ENCODE data around the gene DYNC2LI1.
A peak's percentile ranks its signal among the peaks of the same experiment; 100 is the strongest.

Gene DYNC2LI1

GRCh38 chr2:43819491-43820163 is 45.8 kb downstream of the DYNC2LI1 start:
- no peak for DNase-seq

DNA sequence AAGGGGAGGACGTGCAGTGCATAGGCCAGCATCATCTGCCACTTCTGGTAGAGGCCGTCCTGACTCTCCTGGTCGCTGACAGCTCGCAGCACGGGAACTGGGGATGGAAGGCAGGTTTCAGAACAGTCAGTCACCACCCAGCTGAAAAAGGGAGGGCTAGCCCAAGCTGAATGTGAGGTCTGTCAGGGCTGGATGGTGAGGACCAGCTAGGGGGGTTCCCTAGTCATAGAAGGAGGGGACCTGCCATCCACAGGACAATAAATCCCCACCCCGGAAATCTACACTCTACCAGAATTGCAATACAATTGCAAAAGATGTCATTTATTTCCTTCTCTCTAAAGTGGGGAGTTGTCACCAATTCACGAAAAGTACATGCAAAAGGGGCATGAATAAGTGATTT is 49.0 kb downstream of the DYNC2LI1 start:
- DNase-seq = no peak

GRCh38 chr2:43823751-43824150 is 49.9 kb downstream of the DYNC2LI1 start:
- no peak for DNase-seq

DNA sequence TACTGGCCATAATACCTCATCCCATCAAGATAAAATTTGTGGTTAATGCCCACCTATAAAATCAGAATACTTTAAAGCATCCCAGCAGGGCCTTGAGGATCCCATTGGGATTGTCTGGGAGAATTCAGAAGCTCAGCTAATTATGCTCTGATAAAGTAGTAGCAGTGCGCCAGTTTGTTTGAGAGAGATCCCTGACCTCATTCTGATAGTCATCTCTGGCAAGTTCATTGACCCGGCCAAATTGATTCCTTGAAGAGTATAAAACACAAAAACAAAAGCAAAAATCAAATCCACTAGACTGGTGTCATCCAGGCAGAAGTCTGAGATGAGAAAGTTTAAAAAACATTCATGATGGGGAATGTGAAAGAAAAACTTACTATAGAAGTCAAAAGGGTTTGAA is 50.7 kb downstream of the DYNC2LI1 start:
- DNase-seq = no peak

- no peak for DNase-seq
These were observed 51.2 kb downstream of the DYNC2LI1 start for GRCh38 chr2:43824951-43825493.

DNA sequence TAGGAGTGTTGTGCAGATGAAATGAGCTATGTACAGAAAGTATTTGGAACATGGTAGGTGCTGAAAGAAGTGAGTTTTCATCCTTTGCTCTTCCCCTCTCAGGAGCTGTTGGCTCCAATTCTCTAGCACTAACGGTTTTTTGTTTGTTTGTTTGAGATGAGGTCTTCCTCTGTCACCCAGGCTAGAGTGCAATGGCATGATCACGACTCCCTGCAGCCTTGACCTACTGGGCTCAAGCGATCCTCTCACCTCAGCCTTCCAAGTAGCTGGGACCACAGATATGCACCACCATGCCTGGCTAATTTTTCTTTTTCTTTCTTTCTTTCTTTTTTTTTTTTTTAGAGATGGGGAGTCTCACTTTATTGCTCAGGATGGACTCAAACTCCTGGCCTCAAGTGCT is 52.0 kb downstream of the DYNC2LI1 start:
- DNase-seq = no peak

DNA sequence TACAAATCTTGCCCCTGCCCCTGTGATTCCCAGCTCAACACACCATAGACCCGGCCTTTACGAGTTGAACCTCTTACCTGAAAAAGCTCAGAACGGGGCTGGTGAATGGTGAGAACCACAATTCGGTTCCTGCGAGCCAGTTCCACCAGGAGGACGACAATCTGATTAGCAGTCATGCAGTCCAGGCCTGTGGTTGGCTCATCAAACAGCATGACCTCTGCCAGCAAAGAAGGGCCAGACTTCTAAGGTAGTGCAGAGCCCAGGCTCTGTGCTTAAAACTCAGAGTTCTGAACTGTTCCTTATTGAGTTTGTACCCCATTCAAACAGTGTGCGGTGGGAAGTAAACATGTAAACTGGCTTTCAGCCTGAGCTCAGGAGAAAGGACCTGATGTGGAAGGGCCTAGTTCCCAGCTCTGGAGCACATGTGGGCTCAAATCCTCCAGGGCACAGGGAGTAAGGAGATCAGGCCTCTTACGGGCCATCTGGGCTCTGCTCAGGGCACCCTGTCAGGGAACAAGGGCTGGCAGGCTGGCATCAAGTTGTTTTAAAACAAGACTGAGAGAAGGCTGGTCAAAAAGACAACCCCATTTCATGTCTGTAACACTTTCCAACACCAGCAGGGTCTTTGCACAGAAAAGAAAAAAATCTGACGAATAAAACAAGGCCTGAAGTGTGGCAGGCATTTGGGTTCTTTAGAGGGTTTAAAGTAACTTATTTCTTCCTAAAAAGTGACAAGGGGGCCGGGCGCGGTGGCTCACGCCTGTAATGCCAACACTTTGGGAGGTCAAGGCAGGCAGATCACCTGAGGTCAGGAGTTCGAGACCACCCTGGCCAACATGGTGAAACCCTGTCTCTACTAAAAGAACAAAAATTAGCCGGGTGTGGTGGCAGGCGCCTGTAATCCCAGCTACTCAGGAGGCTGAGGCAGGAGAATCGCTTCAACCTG is 52.7 kb downstream of the DYNC2LI1 start:
- no peak for DNase-seq

DNA sequence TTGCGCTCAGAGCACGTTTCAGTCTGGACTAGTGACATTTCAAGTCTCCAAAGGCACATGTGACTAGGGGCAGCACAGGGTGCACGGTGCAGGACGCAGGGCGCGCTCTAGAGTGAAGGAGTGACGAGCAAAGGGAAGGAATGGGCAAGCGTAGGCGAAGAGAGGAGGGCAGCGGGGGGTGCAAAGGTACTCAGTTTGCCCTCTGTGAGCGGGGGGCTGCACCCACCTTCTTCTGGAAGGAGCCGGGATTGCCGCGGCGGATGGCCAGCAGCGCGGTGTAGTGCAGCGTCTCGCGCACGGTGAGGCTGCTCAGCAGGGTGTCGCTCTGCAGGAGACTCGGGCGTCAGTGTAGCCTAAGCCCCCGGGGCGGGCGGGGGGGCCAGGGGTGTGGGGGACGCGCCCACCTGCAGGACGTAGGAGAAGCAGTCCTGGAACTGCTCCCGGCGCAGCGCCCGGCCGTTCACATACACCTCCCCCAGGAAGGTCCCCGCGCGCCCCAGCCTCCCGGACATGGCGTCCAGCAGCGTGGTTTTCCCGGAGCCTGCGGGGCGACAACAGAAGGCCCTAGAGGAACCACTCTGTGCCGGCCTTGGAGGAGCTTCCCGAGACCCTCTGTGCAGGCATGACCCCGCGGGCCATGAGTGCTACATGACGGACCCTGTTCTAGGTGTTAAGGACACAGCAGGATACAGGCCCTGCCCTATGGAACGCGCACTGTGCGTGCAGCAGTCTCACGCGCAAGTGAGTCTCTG is 57.9 kb downstream of the DYNC2LI1 start:
- DNase-seq = peak; percentile 25

DNA sequence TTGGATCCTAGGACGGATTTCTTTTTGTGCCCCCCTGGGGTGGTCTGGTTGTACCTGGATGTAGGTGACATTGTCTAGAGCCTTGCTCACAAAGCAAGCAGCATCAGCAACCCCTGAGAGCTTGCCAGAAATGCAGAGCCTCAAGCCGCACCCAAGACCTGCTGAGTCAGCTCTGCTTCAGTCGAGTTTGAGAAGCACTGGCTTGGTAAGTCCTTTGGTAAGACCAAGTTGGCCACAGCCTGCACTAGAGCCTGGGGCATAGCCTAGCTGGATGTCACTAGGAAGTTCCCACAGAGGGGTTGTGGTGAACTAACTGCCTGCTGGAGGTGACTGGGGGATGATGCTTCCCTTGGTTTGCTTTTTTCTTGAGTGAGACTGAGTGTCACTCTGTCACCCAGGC is 58.6 kb downstream of the DYNC2LI1 start:
- DNase-seq = no peak

DNA sequence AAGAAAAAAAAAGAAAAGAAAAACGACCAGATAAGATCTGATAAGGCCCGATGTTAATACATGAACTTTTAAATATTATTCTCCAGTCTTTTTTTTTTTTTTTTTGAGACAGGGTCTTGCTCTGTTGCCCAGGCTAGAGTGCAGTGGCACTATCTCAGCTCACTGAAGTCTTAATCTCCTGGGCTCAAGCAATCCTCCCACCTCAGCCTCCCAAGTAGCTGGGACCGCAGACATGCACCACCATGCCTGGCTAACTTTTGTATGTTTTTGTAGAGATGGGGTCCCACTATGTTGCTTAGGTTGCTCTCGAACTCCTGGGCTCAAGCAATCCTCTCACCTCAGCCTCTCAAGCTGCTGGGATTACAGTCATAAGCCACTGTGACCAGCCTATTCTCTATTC is 63.2 kb downstream of the DYNC2LI1 start:
- no peak for DNase-seq

DNA sequence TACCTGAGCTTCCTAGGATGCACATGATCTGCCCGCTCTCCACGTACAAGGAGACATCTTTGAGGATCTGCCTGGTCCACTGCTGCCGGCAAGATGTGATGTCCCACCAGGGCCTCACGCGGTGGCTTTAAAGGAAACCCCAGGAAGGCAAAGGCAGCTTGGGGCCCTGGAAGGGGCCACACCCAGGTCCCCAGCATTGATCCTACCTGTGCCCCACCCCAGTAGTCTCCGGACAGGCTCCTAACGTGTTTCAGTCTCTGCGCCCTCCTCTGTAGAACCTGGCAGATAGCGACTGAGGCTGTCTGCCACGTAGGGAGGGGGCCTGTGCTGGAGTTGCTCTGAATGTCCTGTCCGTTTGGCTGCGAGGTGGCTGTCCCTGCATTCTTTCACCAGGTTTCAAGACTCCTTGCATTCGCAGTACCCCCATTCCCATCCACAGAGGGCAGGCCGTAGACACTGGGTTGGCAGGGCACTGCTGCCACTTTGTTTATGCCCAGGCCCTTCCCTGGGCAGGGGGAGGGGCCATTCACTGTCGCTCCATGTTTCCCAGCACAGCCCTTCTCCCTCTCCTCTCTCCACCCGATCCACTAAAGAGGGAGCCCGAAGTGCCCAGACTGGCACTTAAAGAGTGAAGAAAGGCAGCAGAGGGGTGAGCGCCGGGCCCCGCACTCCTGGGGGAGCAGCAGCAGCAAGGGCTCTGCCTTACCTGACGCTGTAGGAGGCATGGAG is 64.2 kb downstream of the DYNC2LI1 start:
- DNase-seq = no peak

- no peak for DNase-seq
These were observed 64.9 kb downstream of the DYNC2LI1 start, which contains the start of the genes ABCG5 and ABCG8 for GRCh38 chr2:43838560-43839267. Gene ABCG5, minus strand, starts transcription at chr2:43838839. Its CDS starts 160 bp downstream, at chr2:43838679. Gene ABCG8, plus strand, starts transcription at chr2:43838971. Its CDS starts 83 bp downstream, at chr2:43839054.

GRCh38 chr2:43839776-43840564 is 66.1 kb downstream of the DYNC2LI1 start:
- no peak for DNase-seq

DNA sequence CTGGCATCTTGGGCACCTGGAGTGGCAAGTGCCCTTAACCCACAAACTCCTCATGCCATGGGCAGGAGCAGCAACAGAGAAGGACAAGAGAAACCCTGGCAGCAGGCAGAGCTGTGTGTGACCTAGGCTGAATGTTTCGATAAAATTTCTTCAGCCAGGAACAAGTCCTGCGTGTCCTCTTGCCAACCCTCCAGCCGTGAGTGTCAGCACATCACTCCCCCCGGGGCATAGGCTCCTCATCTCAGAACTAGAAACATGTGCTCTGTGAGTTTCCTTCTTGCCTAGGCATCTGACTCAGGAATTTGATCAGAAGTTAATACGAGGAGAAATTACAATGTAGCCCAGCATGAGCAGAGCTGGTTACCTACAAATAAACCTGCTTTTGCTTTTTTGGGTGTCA is 67.1 kb downstream of the DYNC2LI1 start:
- DNase-seq = no peak

DNA sequence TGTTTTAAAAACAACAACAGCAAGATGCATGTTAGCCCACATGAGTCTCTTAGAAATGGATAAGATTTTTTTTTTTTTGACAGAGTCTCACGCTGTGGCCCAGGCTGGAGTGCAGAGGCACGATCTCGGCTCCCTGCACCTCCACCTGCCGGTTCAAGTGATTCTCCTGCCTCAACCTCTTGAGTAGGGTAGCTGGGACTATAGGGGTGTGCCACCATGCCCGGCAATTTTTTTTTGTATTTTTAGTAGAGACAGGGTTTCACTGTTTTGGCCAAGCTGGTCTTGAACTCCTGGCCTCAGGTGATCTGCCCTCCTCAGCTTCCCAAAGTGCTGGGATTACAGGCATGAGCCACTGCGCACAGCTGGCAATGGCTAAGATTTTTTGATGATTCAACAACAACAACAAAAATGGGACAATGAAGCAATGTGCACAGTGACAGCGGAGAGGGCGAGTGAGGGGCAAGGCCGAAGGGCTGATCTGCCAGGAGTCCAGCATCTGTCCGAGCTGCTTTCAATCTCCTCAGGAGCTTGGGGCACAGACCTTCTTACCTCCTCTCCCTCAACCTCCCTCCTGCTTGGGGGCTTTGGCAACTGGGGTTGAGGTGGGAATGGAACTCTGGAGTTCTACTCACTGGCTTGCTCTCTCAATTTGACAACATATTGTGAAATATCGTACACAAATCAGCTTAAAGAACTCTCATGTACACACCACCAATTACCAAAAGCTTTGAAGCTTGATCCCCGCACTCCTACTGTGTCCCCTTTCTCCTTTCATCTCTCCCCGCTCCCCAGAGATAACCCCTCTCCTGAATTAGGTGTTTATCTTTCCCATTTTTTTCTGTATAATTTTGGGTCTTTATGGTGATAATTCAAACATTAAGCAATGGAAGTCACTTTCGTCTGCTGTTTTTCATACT is 68.4 kb downstream of the DYNC2LI1 start:
- no peak for DNase-seq

DNA sequence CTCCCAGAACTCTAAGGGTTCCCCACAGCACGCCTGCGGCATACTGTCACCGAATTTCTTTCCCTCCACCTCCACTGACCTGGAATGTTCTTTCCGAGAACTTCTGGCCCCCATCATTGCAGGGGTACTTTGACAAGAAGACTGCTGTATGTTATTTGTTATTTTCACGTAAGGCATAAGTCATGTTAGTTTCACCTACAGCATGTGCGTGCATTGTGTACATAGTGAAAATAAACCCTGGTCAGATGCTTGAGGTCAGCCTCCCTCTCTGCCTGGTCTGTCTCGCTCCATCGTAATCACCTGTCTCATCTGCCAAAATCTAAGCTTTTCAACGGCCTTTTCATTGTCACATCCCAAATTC is 69.0 kb downstream of the DYNC2LI1 start:
- no peak for DNase-seq

DNA sequence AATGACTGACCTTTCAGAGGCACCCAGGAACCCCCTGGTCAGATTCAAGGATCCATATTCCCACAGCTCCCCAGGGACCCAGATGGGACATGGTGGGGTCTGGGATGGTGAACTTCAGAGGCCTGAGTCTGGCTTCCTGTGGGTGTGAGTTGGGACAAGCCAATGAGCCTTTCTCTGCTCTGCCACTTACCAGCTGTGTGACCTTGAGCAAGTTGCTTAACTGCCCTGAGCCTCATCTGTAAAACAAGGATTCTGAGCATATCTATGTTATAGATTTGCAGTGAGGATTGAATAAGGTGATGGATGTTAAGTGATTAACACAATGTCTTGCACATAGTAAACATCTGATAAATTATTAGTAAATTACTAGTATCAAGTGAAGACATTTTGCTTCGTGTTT is 71.3 kb downstream of the DYNC2LI1 start:
- DNase-seq = no peak

- no peak for DNase-seq
These were observed 72.4 kb downstream of the DYNC2LI1 start for GRCh38 chr2:43846140-43846793.

DNA sequence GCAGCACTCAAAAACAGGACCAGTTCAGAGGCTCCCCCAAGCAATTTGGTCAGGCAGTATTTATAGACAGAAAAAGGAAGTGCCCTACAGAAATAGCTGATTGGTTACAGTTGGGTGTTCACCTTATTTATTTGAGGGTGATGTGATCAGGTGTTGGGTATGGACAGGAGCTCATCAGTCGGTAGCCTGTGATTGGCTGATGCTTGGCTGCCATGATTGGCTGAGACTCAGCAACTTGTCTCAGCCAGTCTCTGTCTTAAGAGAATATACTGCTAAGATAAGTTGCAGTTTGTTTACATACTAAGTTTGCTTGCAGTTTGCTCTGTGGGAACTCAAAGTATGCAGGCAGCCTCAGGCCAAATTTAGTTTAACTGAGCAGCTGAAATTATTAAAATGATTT is 74.4 kb downstream of the DYNC2LI1 start:
- no peak for DNase-seq

All from right hindlimb (tissue), 1 donor.